PC-3 (cell line): ENCODE measurements around the gene PRKAR2A. TPM values are rescaled to one million over a fixed set of nuclear protein-coding genes. Genes with fewer than 3 reads are reported as not detected.
"Not testable (repeated sequence)": the region's sequence is repeated elsewhere in the genome, so short reads cannot be mapped to it uniquely, and the experiment has no call there.

Source experiments
- ATAC-seq: fragments of 200-7000 bp; cut with Tn5 transposase; 2 replicates; pipeline ENCODE4 v1.9.1; 2020; ENCODE audit warnings: mild to moderate bottlenecking, moderate library complexity
- BruUV-seq: library from RNA; stranded (reverse); fragments of 400-500 nt; replicated peaks from 2 replicates; lab custom pipeline; 2021; lab: Mats Ljungman, UMichigan
- CTCF ChIA-PET: fragments of 300-600 bp; sonication (Branson Sonifier 250); formaldehyde crosslinking; loops from one replicate; lab custom pipeline; 2022; ENCODE audit warnings: antibody characterized with exemption; lab: Charles Lee
- POLR2A ChIA-PET: fragments of 300-600 bp; sonication (Branson Sonifier 250); formaldehyde crosslinking; loops from one replicate; lab custom pipeline; 2022; ENCODE audit warnings: antibody characterized with exemption; ENCODE audit not compliant: unreplicated experiment; lab: Charles Lee
- DNase-seq: peaks from one replicate; pipeline ENCODE4 v3.0.0-alpha.2; 2015
- H2AFZ ChIP-seq: fragments of 300-600 bp; sonication (generic); 2 replicates; pipeline ENCODE4 v1.6.0; 2016; ENCODE audit warnings: antibody characterized with exemption, low read length
- H3F3A ChIP-seq: fragments of 300-600 bp; sonication (generic); one replicate; pipeline ENCODE4 v1.6.0; 2017; ENCODE audit warnings: antibody characterized with exemption, low read length, control low read depth, mild to moderate bottlenecking; ENCODE audit not compliant: unreplicated experiment
- H3K27ac ChIP-seq: fragments of 300-600 bp; sonication (generic); 2 replicates; pipeline ENCODE4 v1.5.1; 2016; ENCODE audit warnings: mild to moderate bottlenecking, low read length
- H3K27me3 ChIP-seq: fragments of 300-600 bp; sonication (generic); 2 replicates; pipeline ENCODE4 v1.6.1; 2016; ENCODE audit warnings: low read length, mixed read lengths
- H3K36me3 ChIP-seq: fragments of 300-600 bp; sonication (generic); 2 replicates; pipeline ENCODE4 v1.6.1; 2016; ENCODE audit warnings: low read depth, mixed run types, low read length, mixed read lengths
- H3K4me1 ChIP-seq: fragments of 300-600 bp; sonication (generic); 2 replicates; pipeline ENCODE4 v1.5.1; 2016; ENCODE audit warnings: low read length; ENCODE audit not compliant: insufficient read depth
- H3K4me2 ChIP-seq: fragments of 300-600 bp; sonication (generic); 2 replicates; pipeline ENCODE4 v1.6.0; 2016; ENCODE audit warnings: low read length
- H3K4me3 ChIP-seq: fragments of 300-600 bp; sonication (generic); 2 replicates; pipeline ENCODE4 v1.5.1; 2016; ENCODE audit warnings: mild to moderate bottlenecking, low read length, mixed read lengths
- H3K79me2 ChIP-seq: fragments of 300-600 bp; sonication (generic); 2 replicates; pipeline ENCODE4 v1.6.1; 2017; ENCODE audit warnings: low read length, mixed read lengths
- H3K9ac ChIP-seq: fragments of 300-600 bp; sonication (generic); 2 replicates; pipeline ENCODE4 v1.6.0; 2016; ENCODE audit warnings: mild to moderate bottlenecking, low read length
- H3K9me2 ChIP-seq: fragments of 300-600 bp; sonication (generic); replicated peaks from 2 replicates; pipeline ENCODE4 v1.6.1; 2016; ENCODE audit warnings: mixed run types, low read length, mixed read lengths
- H3K9me3 ChIP-seq: fragments of 300-600 bp; sonication (generic); 2 replicates; pipeline ENCODE4 v1.6.1; 2016; ENCODE audit warnings: low read length, mixed read lengths
- H4K20me1 ChIP-seq: fragments of 300-600 bp; sonication (generic); 2 replicates; pipeline ENCODE4 v1.6.1; 2016; ENCODE audit warnings: low read length, mixed read lengths
- EZH2 ChIP-seq: fragments of 300-600 bp; sonication (generic); IDR thresholded peaks from one replicate; pipeline ENCODE4 v1.6.1; 2017; ENCODE audit warnings: antibody characterized with exemption, mild to moderate bottlenecking, low read length; ENCODE audit not compliant: unreplicated experiment
- EZH2phosphoT487 ChIP-seq: fragments of 300-600 bp; sonication (generic); IDR thresholded peaks from 2 replicates; pipeline ENCODE4 v1.6.1; 2018; ENCODE audit warnings: mild to moderate bottlenecking, antibody characterized with exemption, low read length, borderline replicate concordance
- intact Hi-C: fragments of 100-400 bp; cut with micrococcal nuclease; formaldehyde crosslinking; loops from 2 replicates; pipeline ENCODE4 v1.9.0; 2023
- total RNA-seq: library from RNA; depleted of rRNA; stranded (reverse); fragments of >200 nt; gene quantifications from 2 replicates; pipeline ENCODE4 v1.2.3, GENCODE V29; 2014
- TF ChIP-seq, protein P1 (sequence below): fragments of 300-600 bp; sonication (generic); conservative IDR thresholded peaks from 2 replicates; pipeline ENCODE4 v1.5.1; 2017; ENCODE audit warnings: antibody characterized with exemption, low read depth, mild to moderate bottlenecking, low read length

Gene PRKAR2A
- total RNA-seq, 1 experiment from 2014 or later: 68.1 TPM

DNA sequence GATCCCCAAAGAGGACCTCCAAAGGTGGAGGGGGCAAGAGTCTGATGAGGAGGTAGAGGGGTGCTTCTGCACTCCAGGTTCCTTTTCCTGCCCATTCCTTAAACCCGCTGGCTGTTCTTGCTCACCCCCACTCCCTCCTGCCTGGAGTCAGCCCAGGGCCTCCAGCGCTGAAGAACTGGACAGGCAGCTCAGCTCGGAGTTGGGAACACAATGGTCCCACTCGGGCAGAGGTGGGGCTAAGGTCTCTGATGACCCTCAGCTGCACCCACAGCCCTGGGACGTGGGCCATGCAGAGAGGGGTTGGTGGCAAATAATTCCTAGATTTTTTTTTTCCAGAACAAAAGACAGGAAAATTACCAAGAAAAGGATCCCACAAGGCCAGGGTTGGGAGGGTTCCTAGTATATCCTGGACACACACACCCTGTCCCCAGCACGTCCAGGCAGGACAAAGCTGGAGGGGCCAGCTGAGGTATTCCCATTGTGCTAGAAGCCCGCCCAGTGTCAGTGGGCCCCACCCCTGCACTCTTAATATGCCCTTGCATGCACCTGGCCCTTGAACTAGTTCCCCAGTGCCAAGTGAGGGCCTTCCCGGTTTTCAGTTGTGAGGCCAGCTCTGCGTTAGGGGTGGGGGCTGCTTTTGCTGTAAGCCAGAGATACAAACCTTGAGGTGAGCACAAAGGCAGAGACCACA is 108.6 kb downstream of the PRKAR2A start:
- Histone ChIP-seq H3K9me2 (no peaks in the 10 kb centered on the region), H3K9me3 (no peaks in the 10 kb centered on the region), H3K27ac (no peak overlapping the region), H3K9ac (no peak overlapping the region), H3K27me3 (no peaks in the 10 kb centered on the region), H3K4me1 (peaks cover 12% of the 10 kb centered on the region), H4K20me1 (no peaks in the 10 kb centered on the region), H3K4me2 (no peak overlapping the region; the same call in 1 of the 2 replicates), H3K4me3 (no peak overlapping the region), H3K79me2 (no peaks in the 10 kb centered on the region), H2AFZ (0 out of 2 replicates have a peak overlapping the region, but pooled peaks have one; percentile 77), H3F3A (no peaks in the 10 kb centered on the region), H3K36me3 (no peaks in the 10 kb centered on the region)
- CTCF ChIA-PET: interaction anchor here (0.5 to 1.6 kb wide), 7 partner anchors 8 to 211 kb away, joined by 3 to 13 read pairs (median 5); partner anchors contain the start of genes NCKIPSD and SLC26A6
- ATAC-seq (no peak), DNase-seq (no peak)
- BruUV-seq: no TSS peak
- TF ChIP-seq EZH2phosphoT487: no peak
- intact Hi-C loops: no loop called here
- POLR2A ChIA-PET: interaction anchor here (0.6 kb wide), 1 partner anchor 12 kb away, joined by 3 read pairs; no protein-coding TSS in a partner anchor

DNA sequence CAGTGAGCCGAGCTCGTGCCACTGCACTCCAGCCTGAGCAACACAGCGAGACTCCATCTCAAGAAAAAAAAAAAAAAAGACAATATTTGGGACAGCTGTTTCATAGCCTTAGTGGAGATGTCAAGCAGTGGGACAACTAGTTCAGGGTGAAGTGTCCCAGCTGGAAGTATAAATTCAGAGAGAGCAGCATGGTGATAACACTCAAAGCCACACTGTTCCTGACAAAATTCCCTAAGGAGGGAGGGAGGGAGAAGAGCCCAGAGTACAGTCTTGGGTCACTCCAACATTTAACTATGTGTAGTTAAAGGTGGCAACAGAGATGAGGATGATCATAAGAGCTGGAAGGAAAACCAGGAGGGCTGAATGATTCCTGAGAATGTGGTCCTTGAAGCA is 109.5 kb downstream of the PRKAR2A start:
- DNase-seq (no peak), ATAC-seq (no peak)
- no TSS peak for BruUV-seq
- TF ChIP-seq EZH2 (no peak), EZH2phosphoT487 (no peak)
- TF ChIP-seq, protein P1, sequence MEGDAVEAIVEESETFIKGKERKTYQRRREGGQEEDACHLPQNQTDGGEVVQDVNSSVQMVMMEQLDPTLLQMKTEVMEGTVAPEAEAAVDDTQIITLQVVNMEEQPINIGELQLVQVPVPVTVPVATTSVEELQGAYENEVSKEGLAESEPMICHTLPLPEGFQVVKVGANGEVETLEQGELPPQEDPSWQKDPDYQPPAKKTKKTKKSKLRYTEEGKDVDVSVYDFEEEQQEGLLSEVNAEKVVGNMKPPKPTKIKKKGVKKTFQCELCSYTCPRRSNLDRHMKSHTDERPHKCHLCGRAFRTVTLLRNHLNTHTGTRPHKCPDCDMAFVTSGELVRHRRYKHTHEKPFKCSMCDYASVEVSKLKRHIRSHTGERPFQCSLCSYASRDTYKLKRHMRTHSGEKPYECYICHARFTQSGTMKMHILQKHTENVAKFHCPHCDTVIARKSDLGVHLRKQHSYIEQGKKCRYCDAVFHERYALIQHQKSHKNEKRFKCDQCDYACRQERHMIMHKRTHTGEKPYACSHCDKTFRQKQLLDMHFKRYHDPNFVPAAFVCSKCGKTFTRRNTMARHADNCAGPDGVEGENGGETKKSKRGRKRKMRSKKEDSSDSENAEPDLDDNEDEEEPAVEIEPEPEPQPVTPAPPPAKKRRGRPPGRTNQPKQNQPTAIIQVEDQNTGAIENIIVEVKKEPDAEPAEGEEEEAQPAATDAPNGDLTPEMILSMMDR: no peak
- H3K4me3 ChIP-seq: no peak overlapping the region
- H3K9me3 ChIP-seq: no peaks in the 10 kb centered on the region
- no peaks in the 10 kb centered on the region for H4K20me1 ChIP-seq
- H3K36me3 ChIP-seq: no peaks in the 10 kb centered on the region
- H3F3A ChIP-seq: no peaks in the 10 kb centered on the region
- no peaks in the 10 kb centered on the region for H3K9me2 ChIP-seq
- H3K9ac ChIP-seq: no peak overlapping the region
- no peak overlapping the region for H3K4me2 ChIP-seq
- intact Hi-C loops: no loop called here
- ChIA-PET CTCF (interaction anchor here (1.8 kb wide), 1 partner anchor 28 kb away, joined by 4 read pairs; no protein-coding TSS in a partner anchor), POLR2A (interaction anchor here (0.5 kb wide), 1 partner anchor 23 kb away, joined by 3 read pairs; no protein-coding TSS in a partner anchor)
- no peak overlapping the region for H2AFZ ChIP-seq
- no peaks in the 10 kb centered on the region for H3K27me3 ChIP-seq
- H3K4me1 ChIP-seq: peaks cover 12% of the 10 kb centered on the region
- no peaks in the 10 kb centered on the region for H3K79me2 ChIP-seq
- H3K27ac ChIP-seq: no peak overlapping the region

DNA sequence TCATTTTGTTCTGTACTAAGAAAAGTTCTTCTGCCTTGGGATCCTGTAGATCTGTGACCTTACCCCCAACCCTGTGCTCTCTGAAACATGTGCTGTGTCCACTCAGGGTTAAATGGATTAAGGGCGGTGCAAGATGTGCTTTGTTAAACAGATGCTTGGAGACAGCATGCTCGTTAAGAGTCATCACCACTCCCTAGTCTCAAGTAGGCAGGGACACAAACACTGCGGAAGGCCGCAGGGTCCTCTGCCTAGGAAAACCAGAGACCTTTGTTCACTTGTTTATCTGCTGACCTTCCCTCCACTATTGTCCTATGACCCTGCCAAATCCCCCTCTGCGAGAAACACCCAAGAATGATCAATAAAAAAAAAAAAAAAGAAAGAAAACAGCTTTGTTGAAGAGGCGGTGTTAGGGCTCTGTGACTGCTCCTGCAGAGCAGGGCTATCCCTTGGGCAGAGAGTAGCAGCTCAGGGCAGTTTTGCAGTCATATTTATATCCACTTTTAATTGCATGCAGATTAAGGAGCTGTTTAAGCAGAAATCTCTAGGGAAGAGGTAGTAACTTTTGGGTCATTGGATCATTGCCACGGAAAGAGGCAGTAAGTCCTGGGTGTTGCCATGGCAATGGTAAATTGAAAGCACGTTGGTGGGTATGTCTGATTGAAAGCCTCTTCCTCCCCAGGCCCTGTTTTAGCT is 112.5 kb downstream of the PRKAR2A start:
- H3K4me3 ChIP-seq, H3F3A ChIP-seq, H4K20me1 ChIP-seq, H3K4me1 ChIP-seq, H3K79me2 ChIP-seq, H3K9ac ChIP-seq, H3K9me2 ChIP-seq, POLR2A ChIA-PET, H3K27me3 ChIP-seq, H2AFZ ChIP-seq, CTCF ChIA-PET, H3K9me3 ChIP-seq, H3K36me3 ChIP-seq, intact Hi-C loops, BruUV-seq, DNase-seq, ATAC-seq, H3K27ac ChIP-seq, H3K4me2 ChIP-seq: not testable (repeated sequence)

DNA sequence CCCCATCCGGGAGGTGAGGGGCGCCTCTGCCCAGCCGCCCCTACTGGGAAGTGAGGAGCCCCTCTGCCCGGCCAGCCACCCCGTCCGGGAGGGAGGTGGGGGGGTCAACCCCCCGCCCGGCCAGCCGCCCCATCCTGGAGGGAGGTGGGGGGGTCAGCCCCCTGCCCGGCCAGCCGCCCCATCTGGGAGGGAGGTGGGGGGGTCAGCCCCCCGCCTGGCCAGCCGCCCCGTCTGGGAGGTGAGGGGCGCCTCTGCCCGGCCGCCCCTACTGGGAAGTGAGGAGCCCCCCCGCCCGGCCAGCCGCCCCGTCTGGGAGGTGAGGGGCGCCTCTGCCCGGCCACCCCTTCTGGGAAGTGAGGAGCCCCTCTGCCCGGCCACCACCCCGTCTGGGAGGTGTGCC is 113.1 kb downstream of the PRKAR2A start:
- BruUV-seq, H3F3A ChIP-seq, H2AFZ ChIP-seq, H3K27me3 ChIP-seq, ATAC-seq, H3K27ac ChIP-seq, intact Hi-C loops, H3K36me3 ChIP-seq, H3K4me3 ChIP-seq, CTCF ChIA-PET, H3K4me1 ChIP-seq, H3K9ac ChIP-seq, H3K9me3 ChIP-seq, POLR2A ChIA-PET, H3K9me2 ChIP-seq, DNase-seq, H3K4me2 ChIP-seq, H4K20me1 ChIP-seq, H3K79me2 ChIP-seq: not testable (repeated sequence)

DNA sequence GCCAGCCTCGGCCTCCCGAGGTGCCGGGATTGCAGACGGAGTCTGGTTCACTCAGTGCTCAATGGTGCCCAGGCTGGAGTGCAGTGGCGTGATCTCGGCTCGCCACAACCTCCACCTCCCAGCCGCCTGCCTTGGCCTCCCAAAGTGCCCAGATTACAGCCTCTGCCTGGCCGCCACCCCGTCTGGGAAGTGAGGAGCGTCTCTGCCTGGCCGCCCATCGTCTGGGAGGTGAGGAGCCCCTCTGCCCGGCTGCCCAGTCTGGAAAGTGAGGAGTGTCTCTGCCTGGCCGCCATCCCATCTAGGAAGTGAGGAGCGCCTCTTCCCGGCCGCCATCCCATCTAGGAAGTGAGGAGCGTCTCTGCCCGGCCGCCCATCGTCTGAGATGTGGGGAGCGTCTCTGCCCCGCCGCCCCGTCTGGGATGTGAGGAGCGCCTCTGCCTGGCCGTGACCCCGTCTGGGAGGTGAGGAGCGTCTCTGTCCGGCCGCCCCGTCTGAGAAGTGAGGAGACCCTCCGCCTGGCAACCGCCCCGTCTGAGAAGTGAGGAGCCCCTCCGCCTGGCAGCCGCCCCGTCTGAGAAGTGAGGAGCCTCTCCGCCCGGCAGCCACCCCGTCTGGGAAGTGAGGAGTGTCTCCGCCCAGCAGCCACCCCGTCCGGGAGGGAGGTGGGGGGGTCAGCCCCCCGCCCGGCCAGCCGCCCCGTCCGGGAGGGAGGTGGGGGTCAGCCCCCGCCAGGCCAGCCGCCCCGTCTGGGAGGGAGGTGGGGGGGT is 113.7 kb downstream of the PRKAR2A start:
- H3K36me3 ChIP-seq, intact Hi-C loops, POLR2A ChIA-PET: not testable (repeated sequence)

More for the DNA sequence above, 113.7 kb downstream of the PRKAR2A start:
- H3K9me2 ChIP-seq, CTCF ChIA-PET, H3K9ac ChIP-seq, DNase-seq, H3K4me1 ChIP-seq, H3K27ac ChIP-seq, H2AFZ ChIP-seq, H3K79me2 ChIP-seq, H3K27me3 ChIP-seq, ATAC-seq, H3K4me2 ChIP-seq, H4K20me1 ChIP-seq, BruUV-seq, H3K9me3 ChIP-seq, H3F3A ChIP-seq, H3K4me3 ChIP-seq: not testable (repeated sequence)
